Measurements from ENCODE around the gene PGA5. TPM values are rescaled to one million over a fixed set of nuclear protein-coding genes. Genes with fewer than 3 reads are reported as not detected.

The PGA5 gene
- total RNA-seq, 2 donors from 2014 or later, result 0.58 to 0.71 TPM

- no peak for DNase-seq
- intact Hi-C loops (cut with DNase I), result loop anchor here in 1 of 2 donors (5.0 kb wide), 1 partner anchor 129 kb away; no protein-coding TSS in a partner anchor
- no peak for ATAC-seq
Observed at GRCh38 chr11:61258546-61258945, 17.6 kb downstream of the PGA5 start.

GRCh38 chr11:61259363-61259762 is 18.4 kb downstream of the PGA5 start:
- ATAC-seq, result no peak
- intact Hi-C loops (cut with DNase I), result loop anchor here in 1 of 2 donors (5.0 kb wide), 1 partner anchor 128 kb away; no protein-coding TSS in a partner anchor
- no peak for DNase-seq

- DNase-seq, result no peak
- no peak for ATAC-seq
- intact Hi-C loops (cut with DNase I), result no loop called here
Observed at GRCh38 chr11:61264371-61264770, 23.4 kb downstream of the PGA5 start.

- intact Hi-C loops (cut with DNase I), result no loop called here
- no peak for DNase-seq
- no peak for ATAC-seq
Observed at GRCh38 chr11:61264795-61265194, 23.8 kb downstream of the PGA5 start.

- DNase-seq (no peak), ATAC-seq (no peak)
- intact Hi-C loops (cut with DNase I), result no loop called here
Observed at GRCh38 chr11:61265357-61265756, 24.4 kb downstream of the PGA5 start.

GRCh38 chr11:61266602-61267001 is 25.6 kb downstream of the PGA5 start:
- ATAC-seq, result no peak
- DNase-seq, result no peak
- intact Hi-C loops (cut with DNase I), result no loop called here

GRCh38 chr11:61267437-61267841 is 26.5 kb downstream of the PGA5 start:
- DNase-seq (no peak), ATAC-seq (no peak)
- intact Hi-C loops (cut with DNase I), result no loop called here

GRCh38 chr11:61268588-61269250 is 27.7 kb downstream of the PGA5 start:
- no peak for ATAC-seq
- no peak for DNase-seq
- intact Hi-C loops (cut with DNase I), result no loop called here

GRCh38 chr11:61270354-61271076 is 29.5 kb downstream of the PGA5 start:
- intact Hi-C loops (cut with DNase I), result no loop called here
- ATAC-seq, result no peak
- DNase-seq, result no peak

GRCh38 chr11:61272731-61273130 is 31.8 kb downstream of the PGA5 start:
- intact Hi-C loops (cut with DNase I), result no loop called here
- ATAC-seq, result no peak
- no peak for DNase-seq

GRCh38 chr11:61273178-61274078 is 32.5 kb downstream of the PGA5 start:
- intact Hi-C loops (cut with DNase I), result no loop called here
- ATAC-seq (peak in 1 of 2 donors; percentile 25), DNase-seq (no peak)

- ATAC-seq (no peak), DNase-seq (no peak)
- intact Hi-C loops (cut with DNase I), result no loop called here
Observed at GRCh38 chr11:61274084-61274483, 33.1 kb downstream of the PGA5 start.

- ATAC-seq, result no peak
- intact Hi-C loops (cut with DNase I), result no loop called here
- DNase-seq, result no peak
Observed at GRCh38 chr11:61275191-61275590, 34.2 kb downstream of the PGA5 start.

GRCh38 chr11:61277186-61278000 is 36.4 kb downstream of the PGA5 start:
- no peak for DNase-seq
- ATAC-seq, result no peak
- intact Hi-C loops (cut with DNase I), result no loop called here

- intact Hi-C loops (cut with DNase I), result no loop called here
Observed at GRCh38 chr11:61278001-61278470, 37.1 kb downstream of the PGA5 start.

GRCh38 chr11:61279934-61280659 is 39.1 kb downstream of the PGA5 start:
- DNase-seq (no peak), ATAC-seq (no peak)
- intact Hi-C loops (cut with DNase I), result no loop called here

More at GRCh38 chr11:61278001-61278470, 37.1 kb downstream of the PGA5 start:
- ATAC-seq (no peak), DNase-seq (no peak)

GRCh38 chr11:61280883-61281580 is 40.1 kb downstream of the PGA5 start:
- ATAC-seq, result no peak
- no peak for DNase-seq
- intact Hi-C loops (cut with DNase I), result no loop called here
